ENCODE measurements around the gene PIGZ.
A peak's percentile ranks its signal among the peaks of the same experiment; 100 is the strongest.

The PIGZ gene, protein sequence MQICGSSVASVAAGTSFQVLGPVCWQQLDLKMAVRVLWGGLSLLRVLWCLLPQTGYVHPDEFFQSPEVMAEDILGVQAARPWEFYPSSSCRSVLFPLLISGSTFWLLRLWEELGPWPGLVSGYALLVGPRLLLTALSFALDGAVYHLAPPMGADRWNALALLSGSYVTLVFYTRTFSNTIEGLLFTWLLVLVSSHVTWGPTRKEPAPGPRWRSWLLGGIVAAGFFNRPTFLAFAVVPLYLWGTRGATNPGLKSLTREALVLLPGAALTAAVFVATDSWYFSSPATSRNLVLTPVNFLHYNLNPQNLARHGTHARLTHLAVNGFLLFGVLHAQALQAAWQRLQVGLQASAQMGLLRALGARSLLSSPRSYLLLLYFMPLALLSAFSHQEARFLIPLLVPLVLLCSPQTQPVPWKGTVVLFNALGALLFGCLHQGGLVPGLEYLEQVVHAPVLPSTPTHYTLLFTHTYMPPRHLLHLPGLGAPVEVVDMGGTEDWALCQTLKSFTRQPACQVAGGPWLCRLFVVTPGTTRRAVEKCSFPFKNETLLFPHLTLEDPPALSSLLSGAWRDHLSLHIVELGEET

DNA sequence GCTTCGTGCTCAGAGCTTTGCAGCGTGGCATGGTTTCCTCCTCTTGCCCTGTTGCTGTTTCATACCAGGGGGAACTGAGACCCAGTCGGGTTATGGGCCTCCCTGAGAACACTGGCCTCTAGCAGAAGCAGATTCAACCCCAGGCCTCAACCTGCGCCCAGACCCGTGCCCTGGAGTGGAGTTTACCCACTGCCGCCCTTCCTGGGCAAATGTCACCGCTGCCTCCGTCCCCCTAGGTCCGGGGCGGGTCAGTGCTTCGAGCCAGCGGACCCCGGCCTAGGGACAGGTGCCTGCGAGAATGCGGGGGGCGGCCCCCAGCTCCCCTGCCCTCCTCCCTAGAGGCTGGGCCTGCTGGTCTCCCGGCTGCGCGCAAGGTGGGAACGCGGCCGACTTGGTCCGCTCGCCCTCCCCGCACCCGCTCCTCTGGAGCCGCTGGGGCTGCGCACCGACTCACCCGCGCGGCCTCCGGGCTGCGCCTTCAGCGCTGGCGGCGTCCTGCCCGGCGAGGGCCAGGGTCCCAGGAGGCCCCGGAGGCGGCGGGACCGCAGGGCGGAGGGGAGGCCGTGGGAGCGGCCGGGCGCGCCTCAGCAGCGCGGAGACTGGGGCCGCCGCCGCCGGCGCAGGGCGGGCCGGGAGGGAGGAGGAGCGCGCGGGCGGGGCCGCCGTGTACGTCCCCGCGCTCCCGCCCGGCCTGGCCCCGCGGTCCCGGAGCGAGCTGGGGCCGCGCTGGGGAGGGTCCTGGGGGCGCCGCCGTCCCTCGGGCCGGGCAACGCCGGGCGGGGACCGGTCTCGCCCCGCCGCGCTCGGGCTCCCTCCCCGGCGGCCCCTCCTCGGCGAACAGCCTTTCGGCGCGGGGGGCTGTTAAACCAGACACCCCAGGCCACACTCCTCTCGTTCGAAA lies at the start of gene PIGZ:
Gene PIGZ (minus strand): TSS at position 601 of the 901 bp plus-strand sequence. CDS start 16,802 bp downstream, outside the sequence.
- intact Hi-C loops (cut with DNase I): no loop called here
- DNase-seq: peak in 35 of 42 donors; percentile 15 to 73 (median 57)

DNA sequence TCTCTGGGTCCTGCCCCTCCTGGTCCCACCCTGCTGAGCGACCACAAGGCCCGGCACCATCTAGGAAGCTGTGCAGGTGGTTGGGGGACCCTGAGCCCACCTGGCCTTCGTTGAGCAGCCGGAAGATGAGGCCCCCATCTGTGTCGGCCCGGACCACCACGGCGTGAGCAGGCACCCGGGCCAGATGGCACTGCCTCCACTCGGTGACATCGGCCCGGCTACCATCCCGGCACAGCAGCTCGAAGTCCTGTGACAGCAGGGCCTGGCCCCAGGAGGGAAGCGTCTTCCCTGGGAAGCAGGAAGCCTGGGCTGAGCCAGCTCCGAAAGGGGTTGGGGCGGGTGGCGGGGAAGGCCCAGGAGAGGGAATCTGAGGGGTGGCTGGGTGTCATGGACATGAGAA lies 48.4 kb upstream of the PIGZ start:
- DNase-seq: no peak
- intact Hi-C loops (cut with DNase I): no loop called here

DNA sequence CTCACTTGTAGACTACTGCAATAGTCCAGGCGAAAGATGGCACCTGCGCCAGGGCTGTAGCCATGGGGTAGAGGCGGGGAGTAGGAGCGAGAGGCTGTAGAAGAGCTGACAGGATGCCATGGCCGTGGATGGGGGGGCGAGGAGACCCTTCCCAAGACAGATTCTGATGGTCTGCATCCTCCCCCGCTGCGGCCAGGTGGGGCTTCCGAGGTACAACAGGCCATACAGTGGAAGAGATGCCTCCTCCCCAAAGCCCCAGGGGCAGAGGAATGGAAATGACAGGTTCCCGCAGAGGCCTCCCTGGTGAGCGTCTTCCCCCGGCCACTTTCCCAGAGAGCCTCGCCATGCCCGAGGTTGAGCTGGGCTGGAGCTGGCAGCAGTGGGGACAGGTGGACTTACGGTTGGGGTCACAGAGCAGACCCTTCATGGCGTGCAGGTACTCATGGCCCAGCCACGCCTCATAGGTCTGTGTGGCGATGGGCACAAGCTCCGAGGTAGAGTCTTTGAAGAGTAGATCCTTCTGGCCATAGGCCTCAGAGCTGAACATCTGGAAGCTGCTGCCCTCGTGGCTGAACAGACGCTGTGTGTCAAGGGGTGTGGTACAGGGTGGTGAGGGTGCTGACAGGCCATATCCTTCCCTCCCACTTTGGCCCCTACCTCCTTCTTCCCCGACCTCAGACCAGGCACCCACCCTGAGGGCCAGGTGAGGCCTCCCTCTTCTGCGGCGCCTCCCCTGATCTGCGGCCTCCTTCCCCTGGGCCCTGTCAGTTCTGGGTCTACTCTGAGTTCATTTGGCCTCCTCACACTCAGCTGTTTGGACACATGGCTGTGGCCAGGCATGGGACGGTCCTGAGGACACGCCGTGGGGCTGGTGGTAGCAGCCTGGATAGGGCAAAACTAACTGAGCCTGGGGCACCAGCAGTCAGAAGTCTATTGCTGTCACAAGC lies 47.4 kb upstream of the PIGZ start:
- intact Hi-C loops (cut with DNase I): no loop called here
- DNase-seq: no peak

DNA sequence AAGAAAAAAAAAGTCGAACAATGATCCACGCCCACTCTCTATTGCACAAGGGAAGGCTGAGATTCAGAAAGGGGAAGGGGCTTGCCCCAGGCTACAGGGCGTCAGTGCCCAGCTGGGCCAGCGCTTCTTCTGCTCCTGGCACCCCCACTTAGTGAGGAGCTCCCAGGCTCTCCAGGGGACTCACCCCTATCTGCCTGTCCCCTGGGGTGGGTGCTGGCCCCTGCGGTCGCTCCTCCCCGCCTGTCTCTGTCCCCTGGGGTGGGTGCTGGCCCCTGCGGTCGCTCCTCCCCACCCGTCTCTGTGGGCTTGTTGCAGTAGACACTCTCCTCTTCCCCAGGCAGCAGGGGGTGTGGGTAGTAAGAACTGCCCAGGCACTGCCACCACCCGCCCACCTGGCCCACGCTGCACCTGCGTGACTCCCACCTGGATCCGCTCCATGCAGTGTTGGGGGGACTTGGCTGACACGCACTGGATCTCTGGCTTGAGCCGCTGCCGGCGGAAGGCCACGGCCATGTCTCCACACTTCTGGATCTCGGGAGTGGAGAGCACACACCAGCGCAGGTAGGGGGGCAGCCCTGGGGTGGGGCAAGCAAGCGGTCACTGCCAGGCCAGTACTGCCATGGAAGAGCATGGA lies 46.4 kb upstream of the PIGZ start:
- no peak for DNase-seq
- intact Hi-C loops (cut with DNase I): no loop called here

DNA sequence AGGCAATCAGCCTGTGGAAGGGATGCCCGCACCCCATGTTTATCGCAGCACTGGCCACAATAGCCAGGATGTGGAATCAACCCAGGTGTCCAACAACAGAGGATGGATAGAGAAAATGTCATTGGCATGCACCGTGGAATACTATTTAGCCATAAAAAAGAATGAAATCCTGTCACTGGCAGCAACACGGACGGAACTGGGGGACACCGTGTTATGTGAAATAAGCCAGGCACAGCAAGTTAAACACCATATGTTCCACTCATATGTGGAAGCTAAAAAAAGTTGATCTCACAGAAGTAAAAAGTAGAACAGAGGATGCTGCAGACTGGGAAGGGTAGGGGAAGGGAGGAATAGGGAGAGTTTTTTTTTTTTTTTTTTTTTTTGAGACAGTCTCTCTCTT lies 45.4 kb upstream of the PIGZ start:
- no peak for DNase-seq
- intact Hi-C loops (cut with DNase I): no loop called here

DNA sequence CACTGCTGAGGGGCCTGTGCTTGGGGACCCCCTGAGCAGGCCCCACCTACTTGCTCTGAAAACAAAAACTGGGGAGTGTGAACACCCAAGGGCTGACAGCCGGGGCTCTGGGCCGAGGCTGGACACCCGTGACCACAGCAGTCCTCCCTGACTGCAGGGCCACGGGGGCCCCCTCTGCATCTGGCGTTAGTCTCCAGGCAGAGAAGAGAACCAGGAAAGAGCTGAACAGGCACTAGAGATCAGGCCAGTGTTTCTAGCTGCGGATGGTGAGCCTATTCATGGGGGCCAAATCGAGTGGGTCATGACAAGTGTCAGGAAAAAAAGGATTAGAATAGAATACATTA lies 43.9 kb upstream of the PIGZ start:
- no peak for DNase-seq
- intact Hi-C loops (cut with DNase I): no loop called here

DNA sequence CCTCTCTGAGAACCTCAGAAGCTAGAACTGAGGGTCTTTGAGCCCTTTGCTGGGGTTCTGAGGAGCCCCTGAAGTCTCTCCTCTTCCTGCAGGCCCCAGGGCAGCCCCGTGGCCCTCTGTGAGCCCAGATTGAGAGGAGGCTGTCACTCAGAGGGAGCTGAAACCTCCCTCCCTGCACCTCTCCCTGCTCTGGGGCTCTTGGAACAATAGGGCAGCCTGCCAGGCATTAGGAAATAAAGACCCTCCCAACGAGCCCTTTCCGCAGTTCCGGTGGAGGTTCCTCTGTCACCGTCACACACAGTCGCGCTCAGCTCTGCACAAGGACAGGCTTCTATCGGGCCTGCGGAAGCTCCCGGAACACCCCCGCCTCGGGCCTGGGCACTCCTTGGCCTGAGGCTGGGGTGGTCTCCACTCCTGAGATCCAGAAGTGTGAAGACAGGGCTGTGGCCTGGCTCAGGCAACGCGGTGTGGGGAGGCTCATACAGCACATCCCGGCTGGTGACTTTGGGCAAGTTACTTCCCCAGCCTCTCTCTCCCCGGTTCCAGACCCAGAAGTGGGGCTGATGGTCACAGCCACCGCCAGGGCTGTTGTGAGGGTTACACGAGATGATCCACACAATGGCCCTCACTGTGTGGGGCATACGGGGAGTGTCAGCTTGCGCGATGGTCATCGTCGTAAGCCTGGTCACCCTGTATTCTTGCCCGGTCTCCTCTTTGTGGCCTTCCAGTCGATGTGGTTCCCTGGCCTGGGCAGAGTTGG lies 43.3 kb upstream of the PIGZ start:
- DNase-seq: no peak
- intact Hi-C loops (cut with DNase I): no loop called here

DNA sequence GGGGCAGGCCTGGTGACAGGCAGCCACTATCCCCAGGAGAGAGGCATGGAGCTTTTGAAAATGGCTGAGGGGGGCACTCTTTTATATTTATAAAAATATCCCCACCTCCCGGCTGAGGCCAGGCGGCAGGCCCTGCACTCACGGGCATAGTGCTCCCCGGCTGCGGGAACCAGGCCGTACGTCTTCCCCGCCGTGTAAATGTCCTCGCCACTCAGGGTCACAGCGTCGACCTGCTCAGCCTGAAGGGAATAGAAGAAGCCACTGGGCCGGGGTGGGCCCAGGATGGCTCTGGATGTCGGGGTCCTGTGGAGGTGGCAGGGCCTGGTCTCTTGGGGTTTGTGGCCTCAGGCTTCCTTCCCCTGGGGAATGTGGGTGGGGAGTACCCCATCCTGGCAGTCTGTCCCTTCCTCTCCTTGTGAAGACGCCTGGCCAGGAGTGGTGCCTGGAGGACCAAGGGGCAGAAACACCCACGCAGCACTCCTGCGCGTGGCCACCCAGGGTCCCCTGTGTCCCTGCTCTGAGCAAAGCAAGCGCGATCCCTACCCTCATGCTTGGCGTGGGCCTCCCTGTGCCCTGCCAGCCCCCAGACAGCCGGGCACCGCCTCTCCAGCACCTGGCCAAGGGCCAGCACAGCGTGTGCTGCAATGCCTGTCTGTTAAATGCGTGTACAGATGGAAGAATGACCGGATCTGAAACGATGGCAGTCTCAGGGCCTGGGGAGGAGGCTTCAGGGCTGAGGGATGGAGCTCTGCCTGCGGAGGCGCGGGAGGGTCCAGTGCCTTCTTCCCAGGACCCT lies 42.1 kb upstream of the PIGZ start:
- intact Hi-C loops (cut with DNase I): no loop called here
- no peak for DNase-seq

DNA sequence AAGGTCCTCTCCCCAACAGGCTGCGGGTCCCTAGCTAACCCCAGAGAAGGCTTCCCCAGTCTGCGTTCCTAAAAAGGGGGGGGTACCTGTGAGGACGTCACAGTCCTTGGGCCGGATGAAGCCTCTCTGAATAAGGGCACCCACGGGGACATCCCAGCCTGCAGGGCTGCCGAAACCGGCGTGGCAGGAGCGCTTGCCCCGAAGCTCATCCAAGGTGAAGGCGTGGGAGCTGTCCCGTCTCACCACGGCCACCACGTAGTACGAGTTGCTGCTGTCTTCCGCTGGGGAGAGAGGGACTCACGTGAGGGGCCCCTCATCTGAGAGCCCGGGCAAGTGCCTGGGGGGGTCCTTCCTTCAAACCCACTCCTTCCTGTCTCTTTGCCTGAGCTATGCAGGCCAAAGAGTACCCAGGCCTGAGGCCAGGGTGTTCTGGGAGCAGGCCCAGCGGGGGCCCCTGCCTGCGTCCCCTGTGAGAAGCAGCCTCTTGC lies 40.9 kb upstream of the PIGZ start:
- no peak for DNase-seq
- intact Hi-C loops (cut with DNase I): no loop called here

DNA sequence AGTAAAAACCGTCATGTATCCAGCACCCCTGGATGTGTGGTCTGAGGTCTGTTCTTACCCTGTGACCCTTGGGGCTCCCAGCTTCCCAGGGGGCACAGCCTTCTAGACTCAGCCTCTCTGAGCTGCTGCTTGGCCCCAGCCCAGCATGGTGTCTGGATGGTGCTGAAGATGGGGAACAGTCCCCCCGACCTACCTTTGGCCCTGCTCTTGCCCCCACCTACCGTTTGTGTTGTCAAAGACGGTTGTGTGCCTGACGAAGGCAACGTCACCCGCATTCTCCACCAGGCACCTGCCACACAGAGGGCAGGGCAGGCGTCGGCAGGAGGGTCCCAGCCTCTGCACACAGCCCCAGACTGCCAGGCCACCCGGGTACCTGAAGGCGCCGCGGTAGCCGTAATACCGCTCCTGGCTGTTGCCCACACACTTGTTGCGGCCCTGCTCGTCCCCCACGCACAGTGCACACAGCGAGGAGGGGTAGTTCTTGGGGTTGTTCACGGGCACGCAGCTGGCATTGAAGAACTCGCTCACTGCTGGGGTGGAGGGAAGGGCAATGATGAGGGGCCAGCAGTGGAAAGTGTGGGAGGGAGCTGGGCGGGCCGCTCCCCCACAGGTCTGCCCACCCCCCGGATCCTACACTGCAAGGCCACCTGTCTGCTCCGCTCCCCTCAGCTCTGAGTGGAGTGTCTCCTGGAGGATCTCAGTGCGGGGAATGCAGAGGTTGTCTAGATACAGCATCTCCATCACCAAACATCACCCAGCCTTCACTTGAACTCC lies 40.0 kb upstream of the PIGZ start:
- intact Hi-C loops (cut with DNase I): no loop called here
- DNase-seq: no peak

DNA sequence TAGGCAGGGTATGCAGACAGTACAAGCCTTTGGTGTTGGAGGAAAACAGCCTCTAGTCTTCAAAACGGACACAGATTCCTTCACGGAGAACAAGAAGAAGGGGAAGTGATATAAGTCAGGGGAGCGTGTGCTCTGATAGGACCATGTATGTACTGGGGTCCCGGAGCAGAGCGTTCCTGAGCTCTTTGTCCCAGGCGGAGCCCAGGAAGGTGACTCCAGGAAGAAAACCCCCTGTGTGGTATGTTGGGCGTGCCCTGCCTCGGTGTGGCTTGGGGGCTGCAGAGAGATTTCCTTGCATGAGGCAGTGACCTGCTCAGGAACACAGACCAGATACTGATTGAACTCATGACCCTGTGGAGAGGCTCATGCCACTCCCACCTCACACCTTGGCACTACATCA lies 39.3 kb upstream of the PIGZ start:
- intact Hi-C loops (cut with DNase I): no loop called here
- DNase-seq: no peak

DNA sequence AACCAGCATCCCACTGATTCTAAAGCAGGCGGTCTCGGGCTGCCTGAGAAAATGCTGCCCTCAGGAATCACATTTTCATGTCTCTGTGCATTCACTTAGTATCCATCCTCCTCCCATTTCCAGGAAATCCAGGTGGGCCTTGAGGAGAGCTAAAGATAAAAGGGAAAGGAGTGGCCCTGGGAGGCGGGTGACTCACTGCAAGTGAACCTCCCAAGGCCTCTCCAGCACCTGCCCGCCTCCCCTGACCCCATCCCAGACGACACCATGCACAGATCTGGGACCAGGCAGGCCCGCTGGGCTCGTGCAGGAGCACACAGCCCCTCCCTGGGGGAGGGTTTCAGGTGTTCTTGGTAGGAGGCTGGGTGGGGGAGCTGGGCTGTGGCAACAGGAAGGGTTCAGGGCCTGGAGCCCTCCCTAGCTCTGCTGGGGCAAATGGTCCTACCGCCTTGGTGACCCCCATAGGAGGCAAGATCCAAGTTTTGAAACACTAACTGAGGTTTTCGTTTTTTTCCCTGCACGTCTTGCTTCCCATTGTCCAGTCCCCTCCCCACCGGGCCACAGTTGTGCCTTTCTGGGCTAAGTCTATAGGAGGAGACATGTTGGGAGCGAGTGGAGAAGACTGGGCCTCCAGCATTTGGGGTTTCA lies 38.8 kb upstream of the PIGZ start:
- intact Hi-C loops (cut with DNase I): no loop called here
- no peak for DNase-seq

DNA sequence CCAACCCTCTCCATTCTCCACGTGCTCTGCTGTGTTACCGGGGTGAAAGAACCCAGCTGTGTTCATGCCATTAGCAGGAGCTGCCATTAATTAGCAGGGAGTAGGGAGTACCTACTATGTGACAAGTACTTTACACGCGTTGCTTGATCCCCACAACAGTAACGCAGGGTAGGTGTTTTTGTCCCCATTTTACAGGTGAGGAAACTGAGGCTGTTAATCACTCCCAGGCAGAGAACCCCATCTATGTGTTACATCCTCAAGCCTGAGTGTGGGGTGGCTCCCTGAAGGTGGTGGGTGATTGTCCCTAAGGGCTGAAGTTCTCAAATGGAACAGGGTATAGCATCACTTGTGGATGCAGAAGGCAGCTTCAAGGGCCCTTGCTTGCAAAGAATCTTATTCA lies 38.2 kb upstream of the PIGZ start:
- intact Hi-C loops (cut with DNase I): no loop called here
- DNase-seq: no peak

DNA sequence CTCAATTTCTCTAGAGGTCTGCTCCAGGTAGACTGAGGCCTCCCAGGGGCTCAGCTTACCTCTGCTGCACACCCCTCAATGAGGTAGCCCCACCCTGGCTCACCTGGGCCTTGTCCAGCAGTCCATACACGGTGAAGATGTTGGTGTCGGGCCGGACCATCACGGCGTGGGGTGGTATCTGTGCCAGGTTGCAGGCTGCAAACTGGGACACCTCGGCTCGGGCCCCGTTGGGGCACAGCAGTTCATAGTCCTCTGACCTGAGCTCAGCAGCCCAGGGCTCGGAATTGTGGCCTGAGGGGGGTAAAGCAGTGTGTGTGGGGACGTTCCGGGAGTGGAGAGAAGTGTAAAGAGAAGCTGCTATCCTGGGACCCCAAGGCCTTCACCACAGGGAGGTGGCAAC lies 37.8 kb upstream of the PIGZ start:
- intact Hi-C loops (cut with DNase I): no loop called here

More for the DNA sequence above, 37.8 kb upstream of the PIGZ start:
- no peak for DNase-seq

Data from head of caudate nucleus (tissue), 42 donors.